ENCODE data around the gene MED15. TPM values are rescaled to one million over a fixed set of nuclear protein-coding genes. Genes with fewer than 3 reads are reported as not detected.

The MED15 gene
- total and polyA plus RNA-seq, 2 experiments from 2014 or later = 45.1 to 45.3 TPM

DNA sequence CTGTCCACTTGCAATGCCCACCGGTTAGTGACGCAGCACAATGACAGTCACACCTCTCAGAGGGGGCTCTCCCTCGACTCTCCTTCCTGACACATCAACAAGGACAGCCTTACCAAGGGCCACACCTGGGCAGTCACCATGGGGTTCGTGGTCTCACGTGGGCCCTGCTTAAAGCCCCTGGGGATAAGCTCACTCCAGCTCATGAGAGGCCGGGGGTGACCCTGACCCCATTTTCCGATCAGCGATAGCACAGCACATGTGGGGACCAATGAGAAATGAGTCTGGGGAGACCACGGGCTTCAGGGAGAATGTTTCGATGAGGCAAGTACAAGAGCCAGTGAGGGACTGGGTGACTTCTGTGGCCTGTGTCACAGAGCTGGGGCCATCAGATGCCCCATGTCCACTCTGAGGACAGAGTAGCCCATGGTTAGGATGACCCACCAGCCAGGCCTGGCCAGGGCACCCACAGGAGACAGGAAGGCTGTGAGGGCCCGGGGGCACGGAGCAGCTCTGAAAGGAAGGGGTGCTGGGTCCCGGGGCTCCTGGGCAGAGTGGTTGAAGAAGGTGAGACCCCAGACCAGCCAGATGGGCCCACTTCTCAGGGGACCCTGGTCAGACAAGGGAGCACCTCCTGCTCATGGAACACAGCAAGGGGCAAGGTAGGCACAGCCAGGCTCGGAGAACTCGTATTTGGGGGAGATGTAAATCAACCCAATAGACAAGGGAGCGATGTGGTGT is 128.8 kb downstream of the MED15 start:
- H3K36me3 ChIP-seq = no peaks in the 10 kb centered on the region
- no peak overlapping the region for H3K27ac ChIP-seq
- peaks cover 3% of the 10 kb centered on the region for H3K4me1 ChIP-seq (ENCODE audit: low read depth)
- no peaks in the 10 kb centered on the region for H3K9me3 ChIP-seq (ENCODE audit: low read depth)
- TF ChIP-seq, protein P1, sequence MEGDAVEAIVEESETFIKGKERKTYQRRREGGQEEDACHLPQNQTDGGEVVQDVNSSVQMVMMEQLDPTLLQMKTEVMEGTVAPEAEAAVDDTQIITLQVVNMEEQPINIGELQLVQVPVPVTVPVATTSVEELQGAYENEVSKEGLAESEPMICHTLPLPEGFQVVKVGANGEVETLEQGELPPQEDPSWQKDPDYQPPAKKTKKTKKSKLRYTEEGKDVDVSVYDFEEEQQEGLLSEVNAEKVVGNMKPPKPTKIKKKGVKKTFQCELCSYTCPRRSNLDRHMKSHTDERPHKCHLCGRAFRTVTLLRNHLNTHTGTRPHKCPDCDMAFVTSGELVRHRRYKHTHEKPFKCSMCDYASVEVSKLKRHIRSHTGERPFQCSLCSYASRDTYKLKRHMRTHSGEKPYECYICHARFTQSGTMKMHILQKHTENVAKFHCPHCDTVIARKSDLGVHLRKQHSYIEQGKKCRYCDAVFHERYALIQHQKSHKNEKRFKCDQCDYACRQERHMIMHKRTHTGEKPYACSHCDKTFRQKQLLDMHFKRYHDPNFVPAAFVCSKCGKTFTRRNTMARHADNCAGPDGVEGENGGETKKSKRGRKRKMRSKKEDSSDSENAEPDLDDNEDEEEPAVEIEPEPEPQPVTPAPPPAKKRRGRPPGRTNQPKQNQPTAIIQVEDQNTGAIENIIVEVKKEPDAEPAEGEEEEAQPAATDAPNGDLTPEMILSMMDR (IDR thresholded peaks at IDR 0.05; ENCODE audit: low read depth, low read length) = no peak
- DNase-seq (ENCODE audit: low read depth in 1 of 2, low spot score in 1 of 2) = no peak
- H3K4me3 ChIP-seq = no peak overlapping the region
- no peaks in the 10 kb centered on the region for H3K27me3 ChIP-seq

DNA sequence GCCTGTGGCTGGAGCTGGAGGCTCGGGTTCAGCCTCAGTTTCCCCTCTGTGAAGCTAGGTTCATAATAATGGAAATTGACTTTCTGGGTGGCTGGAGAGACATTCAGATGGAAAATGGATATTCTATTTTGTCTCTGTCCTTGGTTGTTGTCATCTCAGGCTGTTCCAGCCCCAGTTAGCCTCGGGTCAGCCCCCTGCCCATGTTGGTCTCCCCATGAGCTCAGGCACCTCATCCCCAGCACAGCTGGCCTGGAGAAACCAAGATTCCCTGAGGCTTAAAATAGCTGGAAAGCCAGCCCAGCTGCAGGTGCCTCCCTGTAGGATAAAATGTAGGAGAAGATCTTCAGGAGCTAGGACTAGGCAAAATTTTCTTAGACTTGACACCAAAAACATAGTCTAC is 129.5 kb downstream of the MED15 start:
- no peaks in the 10 kb centered on the region for H3K27me3 ChIP-seq
- TF ChIP-seq, protein P1 (IDR thresholded peaks at IDR 0.05; ENCODE audit: low read depth, low read length) = no peak
- H3K9me3 ChIP-seq (ENCODE audit: low read depth) = no peaks in the 10 kb centered on the region
- no peak for DNase-seq (ENCODE audit: low read depth in 1 of 2, low spot score in 1 of 2)
- H3K27ac ChIP-seq = no peak overlapping the region
- no peak overlapping the region for H3K4me3 ChIP-seq
- peaks cover 3% of the 10 kb centered on the region for H3K4me1 ChIP-seq (ENCODE audit: low read depth)
- H3K36me3 ChIP-seq = no peaks in the 10 kb centered on the region

Other genes starting within 250 kb of the MED15 start
- gene RTN4R, start 239.3 kb upstream of the MED15 start, total RNA-seq = 5.3 and 9.8 TPM in 2 replicates
- gene RTN4R, start 239.3 kb upstream of the MED15 start, polyA plus RNA-seq = 5.2 and 7.4 TPM in 2 replicates
- 89.6 and 104 TPM in 2 replicates for gene DGCR6L, start 187.6 kb upstream of the MED15 start, total RNA-seq
- gene DGCR6L, start 187.6 kb upstream of the MED15 start, polyA plus RNA-seq = 126 and 157 TPM in 2 replicates
- 35.6 and 90.9 TPM in 2 replicates for gene ZNF74, start 113.5 kb upstream of the MED15 start, total RNA-seq
- 24.4 and 30.1 TPM in 2 replicates for gene ZNF74, start 113.5 kb upstream of the MED15 start, polyA plus RNA-seq
- 42.0 and 66.1 TPM in 2 replicates for gene SCARF2, start 69.8 kb upstream of the MED15 start, total RNA-seq
- 38.0 and 67.4 TPM in 2 replicates for gene SCARF2, start 69.8 kb upstream of the MED15 start, polyA plus RNA-seq
- gene KLHL22, start 11.8 kb upstream of the MED15 start, total RNA-seq = 53.3 and 55.0 TPM in 2 replicates
- 31.9 and 33.8 TPM in 2 replicates for gene KLHL22, start 11.8 kb upstream of the MED15 start, polyA plus RNA-seq

All from cardiac muscle cell (in vitro differentiated cells and primary cell).